ENCODE results near the gene CCL11. TPM values are rescaled to one million over a fixed set of nuclear protein-coding genes. Genes with fewer than 3 reads are reported as not detected.
"Not testable (repeated sequence)": the region's sequence is repeated elsewhere in the genome, so short reads cannot be mapped to it uniquely, and the experiment has no call there.

CCL11 gene
- total and polyA plus RNA-seq, 8 donors = 2.0 to 80.0 (median 3.4) TPM; not detected in 2

DNA sequence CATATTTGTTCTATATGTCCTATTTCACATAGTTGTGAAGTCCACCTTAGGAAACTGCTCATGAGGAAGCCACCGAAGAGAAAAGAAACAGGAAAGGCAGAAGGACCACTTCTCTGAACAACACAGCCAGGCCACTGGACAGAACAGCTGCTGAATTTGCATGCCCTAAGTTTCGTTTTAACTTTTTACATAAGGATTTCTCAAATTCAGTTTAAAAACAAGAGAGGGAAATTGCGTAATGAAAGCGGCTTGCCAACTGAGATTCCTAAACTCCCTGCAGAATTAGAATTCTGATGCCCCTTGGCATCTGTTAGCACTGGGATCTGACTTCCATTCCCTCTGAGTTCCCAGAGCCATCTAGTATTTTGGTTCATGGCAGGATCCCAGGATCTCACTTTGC is 28.7 kb downstream of the CCL11 start:
- peak overlapping the region in 4 of 5 donors; percentile 34 to 69 (median 46) for H3K27ac ChIP-seq
- peaks cover 0 to 17% (median 9%) of the 10 kb centered on the region in 4 donors for H3K4me1 ChIP-seq
- intact Hi-C loops (cut with DNase I; ENCODE audit: low total_unique reads) = no loop called here
- peaks cover 0 to 6% (median 0%) of the 10 kb centered on the region in 3 donors for H3K27me3 ChIP-seq
- 49 to 58% (median 55%) methylated on average over 4 of the region's 4 CpGs for WGBS, 5 donors
- H3K4me3 ChIP-seq = no peak overlapping the region
- H3K9me3 ChIP-seq = no peaks in the 10 kb centered on the region
- peak in 1 of 2 donors; percentile 52 for DNase-seq
- H3K36me3 ChIP-seq = no peaks in the 10 kb centered on the region
- no peak for TF ChIP-seq EP300 (IDR thresholded peaks at IDR 0.05)
- TF ChIP-seq POLR2AphosphoS5 (IDR thresholded peaks at IDR 0.05) = peak in 2 of 3 donors; percentile 14 to 39

DNA sequence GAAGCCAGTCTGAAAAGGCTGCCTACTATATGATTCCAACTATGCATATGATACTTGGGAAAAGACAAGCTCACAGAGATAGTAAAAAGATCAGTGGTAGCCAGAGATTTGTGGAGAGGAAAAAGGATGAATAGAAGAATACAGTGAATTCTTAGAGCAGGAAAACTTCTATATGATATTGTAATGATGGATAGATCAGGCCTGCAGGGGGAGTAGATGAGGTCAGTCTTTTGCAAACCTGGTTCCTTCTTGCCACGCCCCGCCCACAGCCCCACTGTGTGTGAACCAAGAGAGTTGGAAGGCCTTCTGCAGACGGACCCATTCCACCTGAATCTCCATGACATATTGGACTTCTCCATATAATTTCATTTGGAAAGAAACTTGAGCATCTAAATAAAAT is 32.9 kb downstream of the CCL11 start:
- no peaks in the 10 kb centered on the region for H3K9me3 ChIP-seq
- no peak overlapping the region for H3K4me3 ChIP-seq
- intact Hi-C loops (cut with DNase I; ENCODE audit: low total_unique reads) = no loop called here
- H3K27me3 ChIP-seq = no peaks in the 10 kb centered on the region
- no peak overlapping the region for H3K27ac ChIP-seq
- DNase-seq = no peak
- H3K4me1 ChIP-seq = peaks cover 0 to 18% (median 8%) of the 10 kb centered on the region in 4 donors
- H3K36me3 ChIP-seq = no peaks in the 10 kb centered on the region
- 48 to 68% (median 63%) methylated on average over 3 of the region's 3 CpGs for WGBS, 5 donors
- TF ChIP-seq EP300 (IDR thresholded peaks at IDR 0.05) = no peak
- TF ChIP-seq, protein P1, sequence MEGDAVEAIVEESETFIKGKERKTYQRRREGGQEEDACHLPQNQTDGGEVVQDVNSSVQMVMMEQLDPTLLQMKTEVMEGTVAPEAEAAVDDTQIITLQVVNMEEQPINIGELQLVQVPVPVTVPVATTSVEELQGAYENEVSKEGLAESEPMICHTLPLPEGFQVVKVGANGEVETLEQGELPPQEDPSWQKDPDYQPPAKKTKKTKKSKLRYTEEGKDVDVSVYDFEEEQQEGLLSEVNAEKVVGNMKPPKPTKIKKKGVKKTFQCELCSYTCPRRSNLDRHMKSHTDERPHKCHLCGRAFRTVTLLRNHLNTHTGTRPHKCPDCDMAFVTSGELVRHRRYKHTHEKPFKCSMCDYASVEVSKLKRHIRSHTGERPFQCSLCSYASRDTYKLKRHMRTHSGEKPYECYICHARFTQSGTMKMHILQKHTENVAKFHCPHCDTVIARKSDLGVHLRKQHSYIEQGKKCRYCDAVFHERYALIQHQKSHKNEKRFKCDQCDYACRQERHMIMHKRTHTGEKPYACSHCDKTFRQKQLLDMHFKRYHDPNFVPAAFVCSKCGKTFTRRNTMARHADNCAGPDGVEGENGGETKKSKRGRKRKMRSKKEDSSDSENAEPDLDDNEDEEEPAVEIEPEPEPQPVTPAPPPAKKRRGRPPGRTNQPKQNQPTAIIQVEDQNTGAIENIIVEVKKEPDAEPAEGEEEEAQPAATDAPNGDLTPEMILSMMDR (IDR thresholded peaks at IDR 0.05) = no peak
- no peak for TF ChIP-seq POLR2A (IDR thresholded peaks at IDR 0.05)

DNA sequence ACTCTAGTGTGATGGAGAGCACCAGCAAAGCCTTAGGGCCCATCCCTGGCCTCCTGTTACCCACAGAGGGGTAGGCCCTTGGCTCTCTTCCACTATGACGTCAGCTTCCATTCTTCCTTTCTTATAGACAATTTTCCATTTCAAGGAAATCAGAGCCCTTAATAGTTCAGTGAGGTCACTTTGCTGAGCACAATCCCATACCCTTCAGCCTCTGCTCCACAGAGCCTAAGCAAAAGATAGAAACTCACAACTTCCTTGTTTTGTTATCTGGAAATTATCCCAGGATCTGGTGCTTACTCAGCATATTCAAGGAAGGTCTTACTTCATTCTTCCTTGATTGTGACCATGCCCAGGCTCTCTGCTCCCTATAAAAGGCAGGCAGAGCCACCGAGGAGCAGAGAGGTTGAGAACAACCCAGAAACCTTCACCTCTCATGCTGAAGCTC is 33.5 kb downstream of the CCL11 start, which contains the start of gene CCL8:
Gene CCL8 (plus strand): TSS at position 397 of the 445 bp plus-strand sequence. CDS start 67 bp downstream, outside the sequence.
- DNase-seq = peak in 1 of 2 donors; percentile 28
- TF ChIP-seq POLR2A (IDR thresholded peaks at IDR 0.05) (no peak), EP300 (IDR thresholded peaks at IDR 0.05) (no peak), POLR2AphosphoS5 (IDR thresholded peaks at IDR 0.05) (no peak)
- TF ChIP-seq, protein P1 (IDR thresholded peaks at IDR 0.05) = no peak
- H3K4me3 ChIP-seq = no peak within 1 kb of the TSS
- no peaks in the 10 kb centered on the region for H3K9me3 ChIP-seq
- H3K4me1 ChIP-seq = peaks cover 0 to 14% (median 5%) of the 10 kb centered on the region in 4 donors
- peak within 1 kb of the TSS in 1 of 5 donors; percentile 7 for H3K27ac ChIP-seq
- intact Hi-C loops (cut with DNase I; ENCODE audit: low total_unique reads) = no loop called here
- H3K27me3 ChIP-seq = no peaks in the 10 kb centered on the region
- no peaks in the 10 kb centered on the region for H3K36me3 ChIP-seq
- 43 to 71% (median 59%) methylated on average over 2 of the region's 2 CpGs for WGBS, 5 donors

DNA sequence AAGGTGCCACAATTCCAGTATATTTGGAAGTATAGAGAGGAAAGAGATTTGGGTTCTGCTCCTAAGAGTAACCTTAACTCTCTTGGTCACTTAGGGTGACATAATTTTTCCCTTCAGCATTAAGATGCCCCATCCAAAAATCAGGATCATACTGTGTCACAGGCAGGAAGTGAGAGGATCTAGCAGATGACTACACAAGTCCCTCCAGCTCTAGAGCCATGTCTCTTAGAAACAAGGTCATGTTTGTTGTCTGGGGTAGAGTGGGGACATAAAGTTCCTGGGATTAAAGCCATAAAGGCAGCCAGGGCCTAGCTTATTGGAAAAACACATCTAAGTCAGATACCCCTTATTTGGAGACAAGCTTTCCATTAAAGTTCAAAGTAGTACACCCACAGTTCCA is 36.4 kb downstream of the CCL11 start:
- Histone ChIP-seq H3K9me3 (peaks cover 0 to 15% (median 7%) of the 10 kb centered on the region in 4 donors), H3K4me1 (peaks cover 0 to 3% (median 0%) of the 10 kb centered on the region in 4 donors), H3K27ac (no peak overlapping the region), H3K27me3 (no peaks in the 10 kb centered on the region), H3K4me3 (no peak overlapping the region), H3K36me3 (no peaks in the 10 kb centered on the region)
- no peak for DNase-seq
- no peak for TF ChIP-seq EP300 (IDR thresholded peaks at IDR 0.05)
- TF ChIP-seq POLR2A (IDR thresholded peaks at IDR 0.05) = no peak
- no peak for TF ChIP-seq POLR2AphosphoS5 (IDR thresholded peaks at IDR 0.05)
- TF ChIP-seq, protein P1 (IDR thresholded peaks at IDR 0.05) = no peak
- intact Hi-C loops (cut with DNase I; ENCODE audit: low total_unique reads) = no loop called here

DNA sequence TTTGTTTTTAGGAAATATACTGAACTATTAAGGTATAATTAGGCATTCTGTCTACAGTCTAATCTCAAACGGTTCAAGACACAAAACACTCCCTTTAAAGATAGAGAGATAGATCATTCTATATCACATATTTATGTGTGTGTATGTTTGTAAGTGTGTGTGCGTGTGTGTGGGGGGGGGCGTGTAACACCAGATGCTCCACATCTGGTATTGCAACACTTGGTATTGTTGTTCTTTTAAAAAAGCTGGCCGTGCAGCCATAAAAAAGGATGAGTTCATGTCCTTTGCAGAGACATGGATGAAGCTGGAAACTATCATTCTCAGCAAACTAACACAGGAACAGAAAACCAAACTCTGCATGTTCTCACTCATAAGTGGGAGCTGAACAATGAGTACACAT is 42.0 kb downstream of the CCL11 start:
- 52 to 64% (median 64%) methylated on average over 4 of the region's 4 CpGs for WGBS, 5 donors
- H3K9me3 ChIP-seq = peaks cover 0 to 15% (median 7%) of the 10 kb centered on the region in 4 donors
- TF ChIP-seq POLR2AphosphoS5 (IDR thresholded peaks at IDR 0.05) = peak in 1 of 3 donors; percentile 16
- H3K27me3 ChIP-seq; H3K27ac ChIP-seq; H3K4me3 ChIP-seq; intact Hi-C loops (cut with DNase I; ENCODE audit: low total_unique reads); H3K4me1 ChIP-seq; H3K36me3 ChIP-seq: not testable (repeated sequence)
- DNase-seq = peak in 1 of 2 donors; percentile 55
